OCI-LY1 (cell line): ENCODE results near the gene STK16.

Source experiments
- EZH2 ChIP-seq: fragments of 200-600 bp; sonication (generic), shearing (Covaris generic); IDR thresholded peaks from 2 replicates; pipeline ENCODE4 v1.8.0; 2017; ENCODE audit warnings: borderline replicate concordance, mixed run types, mild to moderate bottlenecking, antibody characterized with exemption, low read length, moderate library complexity, mixed read lengths
- TF ChIP-seq, protein P1 (sequence below): fragments of 200-600 bp; sonication (generic), shearing (Covaris generic); IDR thresholded peaks from 2 replicates; pipeline ENCODE4 v1.5.1; 2017; ENCODE audit warnings: mild to moderate bottlenecking, antibody characterized with exemption, low read length, moderate library complexity, mixed read lengths

DNA sequence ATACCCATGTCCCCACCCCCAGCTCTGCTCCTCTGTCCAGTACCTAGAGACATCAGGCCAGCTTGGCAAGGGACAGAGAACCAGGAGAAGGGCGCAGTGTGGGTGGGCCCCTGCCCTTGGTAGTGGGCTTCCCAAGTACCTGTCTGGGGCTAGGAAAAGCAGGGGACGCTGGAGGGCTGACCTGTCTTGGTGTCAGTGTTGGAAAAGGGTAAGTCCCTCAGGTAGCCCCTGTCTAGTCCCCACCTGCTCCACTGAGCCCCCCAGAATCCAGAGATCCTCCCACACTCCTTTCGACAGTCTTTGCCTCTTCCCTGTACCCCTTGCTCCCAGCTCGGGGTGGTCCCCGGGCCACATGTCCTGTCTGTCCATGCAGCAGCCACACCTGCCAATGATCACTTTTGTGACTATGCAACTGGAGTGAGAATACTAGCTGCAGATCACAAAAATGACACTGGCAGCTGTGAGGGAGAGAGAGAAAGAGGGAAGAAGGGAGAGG lies 48.5 kb downstream of the STK16 start:
- TF ChIP-seq, protein P1, sequence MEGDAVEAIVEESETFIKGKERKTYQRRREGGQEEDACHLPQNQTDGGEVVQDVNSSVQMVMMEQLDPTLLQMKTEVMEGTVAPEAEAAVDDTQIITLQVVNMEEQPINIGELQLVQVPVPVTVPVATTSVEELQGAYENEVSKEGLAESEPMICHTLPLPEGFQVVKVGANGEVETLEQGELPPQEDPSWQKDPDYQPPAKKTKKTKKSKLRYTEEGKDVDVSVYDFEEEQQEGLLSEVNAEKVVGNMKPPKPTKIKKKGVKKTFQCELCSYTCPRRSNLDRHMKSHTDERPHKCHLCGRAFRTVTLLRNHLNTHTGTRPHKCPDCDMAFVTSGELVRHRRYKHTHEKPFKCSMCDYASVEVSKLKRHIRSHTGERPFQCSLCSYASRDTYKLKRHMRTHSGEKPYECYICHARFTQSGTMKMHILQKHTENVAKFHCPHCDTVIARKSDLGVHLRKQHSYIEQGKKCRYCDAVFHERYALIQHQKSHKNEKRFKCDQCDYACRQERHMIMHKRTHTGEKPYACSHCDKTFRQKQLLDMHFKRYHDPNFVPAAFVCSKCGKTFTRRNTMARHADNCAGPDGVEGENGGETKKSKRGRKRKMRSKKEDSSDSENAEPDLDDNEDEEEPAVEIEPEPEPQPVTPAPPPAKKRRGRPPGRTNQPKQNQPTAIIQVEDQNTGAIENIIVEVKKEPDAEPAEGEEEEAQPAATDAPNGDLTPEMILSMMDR = no peak
- no peak for TF ChIP-seq EZH2
